Activated CD4-positive, alpha-beta T cell treated with anti-CD3 and anti-CD28 coated beads, Interleukin-2, amount 10 ng/mL, durations not matched to agents 24 days and 14 days (primary cell): ENCODE measurements around the gene LRRK1. TPM values are rescaled to one million over a fixed set of nuclear protein-coding genes. Genes with fewer than 3 reads are reported as not detected.
A peak's percentile ranks its signal among the peaks of the same experiment; 100 is the strongest.

Experiments used
- DNase-seq: peaks from one replicate; pipeline ENCODE4 v3.0.0; 2022
- H3K27ac Mint-ChIP-seq: one replicate; pipeline ENCODE4 v1.8.0; 2022; ENCODE audit warnings: mild to moderate bottlenecking, mixed read lengths
- H3K27me3 Mint-ChIP-seq: one replicate; pipeline ENCODE4 v1.8.0; 2022; ENCODE audit warnings: mixed read lengths
- H3K36me3 Mint-ChIP-seq: one replicate; pipeline ENCODE4 v1.8.0; 2022; ENCODE audit warnings: low read depth, mild to moderate bottlenecking, mixed read lengths
- H3K4me1 Mint-ChIP-seq: one replicate; pipeline ENCODE4 v1.8.0; 2021; ENCODE audit warnings: mixed read lengths
- H3K4me3 Mint-ChIP-seq: one replicate; pipeline ENCODE4 v1.8.0; 2022; ENCODE audit warnings: mild to moderate bottlenecking, moderate library complexity, mixed read lengths
- H3K9me3 Mint-ChIP-seq: one replicate; pipeline ENCODE4 v1.8.0; 2021; ENCODE audit warnings: mixed read lengths
- intact Hi-C: fragments of 100-400 bp; cut with micrococcal nuclease; formaldehyde crosslinking; loops from one replicate; pipeline ENCODE4 v1.15.1; 2023
- total RNA-seq: library from RNA; stranded (reverse); gene quantifications from 2 replicates; pipeline ENCODE4 v1.2.3, GENCODE V29; 2022

LRRK1 gene
- total RNA-seq, 1 donor from 2014 or later = 2.1 TPM

DNA sequence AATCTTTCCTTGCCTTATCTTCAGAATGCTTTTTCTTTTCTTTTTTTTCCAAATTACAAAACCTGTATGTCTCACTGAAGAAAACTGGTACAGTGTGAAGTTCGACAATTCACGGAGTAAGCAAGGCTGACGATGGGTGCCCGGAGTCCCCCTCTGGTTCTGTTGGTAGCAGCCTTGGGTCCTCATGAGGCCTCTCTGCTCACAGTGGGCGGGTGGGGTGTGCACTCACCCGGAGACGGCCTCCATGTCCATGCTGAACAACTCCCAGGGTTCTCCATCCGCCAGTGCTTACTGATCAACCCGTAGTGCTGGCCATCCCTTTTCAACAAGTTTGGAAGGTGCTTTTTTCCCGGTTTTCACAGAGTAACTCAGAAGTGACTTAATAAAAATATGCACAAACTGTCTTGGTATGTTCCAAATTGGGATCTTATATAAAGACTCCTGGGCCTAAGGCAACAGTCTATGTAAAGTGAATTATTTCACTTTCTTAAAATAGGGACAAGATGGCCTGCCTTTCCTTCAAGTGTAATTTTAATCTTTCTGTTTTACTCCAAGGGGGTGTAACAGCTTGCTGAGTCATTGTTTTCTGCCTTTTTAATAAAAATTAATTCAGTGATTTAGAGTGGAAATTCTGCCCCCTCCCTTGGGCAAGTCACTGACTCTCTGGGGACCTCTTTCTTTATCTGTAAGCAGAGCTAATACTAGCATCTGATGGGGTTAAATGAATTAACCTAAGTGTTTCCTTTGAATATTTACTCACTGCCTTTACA, 23.7 kb downstream of the LRRK1 start:
- no peaks in the 10 kb centered on the region for H3K36me3 Mint-ChIP-seq
- peaks cover 3% of the 10 kb centered on the region for H3K27me3 Mint-ChIP-seq
- H3K9me3 Mint-ChIP-seq = no peaks in the 10 kb centered on the region
- no peak for DNase-seq
- intact Hi-C loops = no loop called here
- H3K4me3 Mint-ChIP-seq = no peak overlapping the region
- no peaks in the 10 kb centered on the region for H3K4me1 Mint-ChIP-seq
- no peak overlapping the region for H3K27ac Mint-ChIP-seq

DNA sequence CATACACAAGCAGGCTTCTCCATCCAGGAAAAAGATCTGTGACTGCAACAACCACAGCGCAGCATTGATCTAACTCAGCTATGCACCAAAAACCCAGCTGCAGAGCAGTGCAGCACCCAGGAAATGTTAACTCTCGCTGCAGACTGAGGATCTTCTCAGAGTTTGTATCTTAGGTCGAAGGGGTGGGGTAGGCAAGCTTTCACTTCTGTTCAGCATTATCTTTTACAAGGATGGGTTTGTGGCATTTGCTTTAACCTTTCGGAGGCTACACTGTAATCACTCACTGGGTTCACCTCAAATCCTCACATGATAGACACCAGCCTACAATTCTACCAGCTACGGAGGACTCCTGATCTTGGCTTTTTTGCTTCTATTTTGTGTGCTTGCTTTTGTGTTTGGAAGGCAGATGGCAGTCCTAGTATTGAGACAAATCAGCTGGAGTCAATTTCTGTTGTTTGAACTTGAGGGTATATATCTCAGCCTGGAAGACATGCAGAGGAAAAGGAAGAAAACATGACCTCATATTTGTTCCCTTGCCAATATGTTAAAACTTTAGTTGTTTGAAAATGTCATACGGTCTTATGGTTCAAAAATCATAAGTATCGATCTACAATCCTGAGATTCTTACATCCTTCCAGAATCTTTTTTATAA, 25.2 kb downstream of the LRRK1 start:
- no peaks in the 10 kb centered on the region for H3K4me1 Mint-ChIP-seq
- intact Hi-C loops = no loop called here
- H3K4me3 Mint-ChIP-seq = no peak overlapping the region
- DNase-seq = no peak
- H3K9me3 Mint-ChIP-seq = no peaks in the 10 kb centered on the region
- no peaks in the 10 kb centered on the region for H3K36me3 Mint-ChIP-seq
- no peak overlapping the region for H3K27ac Mint-ChIP-seq
- peaks cover 11% of the 10 kb centered on the region for H3K27me3 Mint-ChIP-seq

DNA sequence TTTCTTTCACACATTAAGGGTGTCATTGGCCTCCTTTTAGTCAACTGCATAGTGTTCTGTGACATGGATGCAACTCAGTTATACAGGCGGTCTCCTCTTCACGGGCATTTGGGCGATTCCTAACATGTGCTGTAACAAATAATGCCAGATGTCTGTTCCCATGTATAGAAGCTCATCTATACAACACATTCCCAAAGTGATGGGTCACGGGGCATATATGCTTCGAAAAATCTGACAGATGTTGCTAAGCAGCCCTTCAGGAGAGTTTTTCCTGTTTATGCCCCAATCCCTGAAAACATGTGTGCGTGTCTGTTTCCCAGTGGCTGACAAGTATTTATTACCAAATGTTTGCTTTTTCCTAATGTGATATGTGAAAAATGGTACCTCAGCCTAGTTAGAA, 25.8 kb downstream of the LRRK1 start:
- intact Hi-C loops = no loop called here

GRCh38 chr15:100947760-100948429, 28.7 kb downstream of the LRRK1 start:
- DNase-seq = no peak
- no peaks in the 10 kb centered on the region for H3K9me3 Mint-ChIP-seq
- no peaks in the 10 kb centered on the region for H3K4me1 Mint-ChIP-seq
- no peak overlapping the region for H3K27ac Mint-ChIP-seq
- intact Hi-C loops = no loop called here
- peaks cover 15% of the 10 kb centered on the region for H3K27me3 Mint-ChIP-seq
- no peak overlapping the region for H3K4me3 Mint-ChIP-seq
- H3K36me3 Mint-ChIP-seq = no peaks in the 10 kb centered on the region

More for the DNA sequence above, 25.8 kb downstream of the LRRK1 start:
- Mint-ChIP-seq H3K27me3 (peaks cover 15% of the 10 kb centered on the region), H3K4me3 (no peak overlapping the region), H3K4me1 (no peaks in the 10 kb centered on the region), H3K27ac (no peak overlapping the region), H3K36me3 (no peaks in the 10 kb centered on the region), H3K9me3 (no peaks in the 10 kb centered on the region)
- no peak for DNase-seq

GRCh38 chr15:100948430-100948762, 29.2 kb downstream of the LRRK1 start:
- H3K9me3 Mint-ChIP-seq = no peaks in the 10 kb centered on the region
- no peak for DNase-seq
- H3K4me3 Mint-ChIP-seq = no peak overlapping the region
- no peak overlapping the region for H3K27ac Mint-ChIP-seq
- H3K36me3 Mint-ChIP-seq = no peaks in the 10 kb centered on the region
- peaks cover 15% of the 10 kb centered on the region for H3K27me3 Mint-ChIP-seq
- intact Hi-C loops = no loop called here
- no peaks in the 10 kb centered on the region for H3K4me1 Mint-ChIP-seq

DNA sequence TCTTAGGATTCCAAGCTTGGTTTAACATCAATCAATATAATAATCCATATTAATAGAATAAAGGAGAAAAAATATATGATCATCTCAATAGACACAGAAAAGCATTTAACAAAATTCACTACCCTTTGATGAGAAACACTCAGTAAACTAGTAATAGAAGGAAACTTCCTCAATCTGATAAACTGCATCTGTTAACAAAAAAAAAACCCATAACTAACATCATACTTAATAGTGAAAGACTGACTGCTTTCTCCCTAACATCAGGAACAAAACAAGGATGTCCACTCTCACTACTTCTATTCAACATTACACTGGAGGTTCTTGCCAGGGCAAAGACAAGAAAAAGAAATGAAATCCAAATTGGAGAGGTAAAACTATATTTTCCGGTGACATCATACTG, 30.5 kb downstream of the LRRK1 start:
- Mint-ChIP-seq H3K4me1 (no peaks in the 10 kb centered on the region), H3K27ac (no peak overlapping the region), H3K9me3 (no peaks in the 10 kb centered on the region), H3K36me3 (no peaks in the 10 kb centered on the region), H3K27me3 (peaks cover 18% of the 10 kb centered on the region), H3K4me3 (no peak overlapping the region)
- no peak for DNase-seq
- intact Hi-C loops = no loop called here

DNA sequence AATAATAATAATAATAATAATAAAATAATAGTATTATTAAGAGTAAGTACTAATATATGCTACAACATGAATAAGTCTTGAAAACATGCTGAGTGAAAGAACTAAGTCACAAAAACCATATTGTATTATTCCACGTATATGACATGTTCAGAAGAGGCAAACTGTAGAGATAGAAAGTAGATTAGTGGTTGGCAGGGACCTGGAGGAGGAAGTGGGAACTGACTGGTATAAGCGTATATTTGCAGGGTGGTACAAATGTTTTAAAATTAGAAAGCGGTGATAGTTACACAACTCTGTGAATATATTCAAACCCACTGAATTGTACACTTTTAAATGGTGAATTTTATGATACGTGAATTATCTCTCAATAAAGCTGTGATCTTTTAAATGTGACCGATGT, 32.8 kb downstream of the LRRK1 start:
- H3K27me3 Mint-ChIP-seq = peaks cover 36% of the 10 kb centered on the region
- no peak for DNase-seq
- no peaks in the 10 kb centered on the region for H3K4me1 Mint-ChIP-seq
- no peak overlapping the region for H3K4me3 Mint-ChIP-seq
- H3K36me3 Mint-ChIP-seq = no peaks in the 10 kb centered on the region
- H3K27ac Mint-ChIP-seq = no peak overlapping the region
- H3K9me3 Mint-ChIP-seq = no peaks in the 10 kb centered on the region
- intact Hi-C loops = no loop called here

DNA sequence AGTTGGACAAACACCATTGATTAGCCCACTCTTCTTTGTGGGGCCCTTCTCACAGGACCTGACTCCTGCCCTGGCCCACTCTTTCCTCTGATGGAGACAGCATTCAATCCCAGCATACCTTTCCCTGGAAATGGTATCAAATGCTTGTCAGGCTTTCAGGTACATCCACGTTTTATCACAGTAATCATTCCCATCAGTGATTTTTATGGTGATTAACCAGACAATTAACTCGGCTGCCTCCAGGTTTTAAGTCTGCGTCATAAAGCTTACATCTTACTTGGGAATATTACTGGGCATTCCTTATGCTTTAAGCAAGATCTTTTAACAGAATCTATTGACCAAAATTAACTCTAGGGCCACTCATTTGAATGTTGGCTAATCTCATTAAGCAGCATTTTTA, 33.4 kb downstream of the LRRK1 start:
- no peaks in the 10 kb centered on the region for H3K9me3 Mint-ChIP-seq
- intact Hi-C loops = no loop called here
- no peaks in the 10 kb centered on the region for H3K4me1 Mint-ChIP-seq
- H3K27ac Mint-ChIP-seq = no peak overlapping the region
- no peak overlapping the region for H3K4me3 Mint-ChIP-seq
- H3K36me3 Mint-ChIP-seq = no peaks in the 10 kb centered on the region
- no peak for DNase-seq
- H3K27me3 Mint-ChIP-seq = peaks cover 34% of the 10 kb centered on the region

- no peaks in the 10 kb centered on the region for H3K4me1 Mint-ChIP-seq
Observed at GRCh38 chr15:100958326-100959065, 39.3 kb downstream of the LRRK1 start.

GRCh38 chr15:100959066-100960050, 40.2 kb downstream of the LRRK1 start:
- Mint-ChIP-seq H3K27me3 (peaks cover 32% of the 10 kb centered on the region), H3K9me3 (no peaks in the 10 kb centered on the region), H3K4me3 (no peak overlapping the region), H3K4me1 (no peaks in the 10 kb centered on the region), H3K27ac (no peak overlapping the region), H3K36me3 (no peaks in the 10 kb centered on the region)
- DNase-seq = no peak
- intact Hi-C loops = no loop called here

More at GRCh38 chr15:100958326-100959065, 39.3 kb downstream of the LRRK1 start:
- Mint-ChIP-seq H3K4me3 (no peak overlapping the region), H3K36me3 (no peaks in the 10 kb centered on the region), H3K27me3 (peaks cover 34% of the 10 kb centered on the region), H3K9me3 (no peaks in the 10 kb centered on the region), H3K27ac (no peak overlapping the region)
- intact Hi-C loops = no loop called here
- DNase-seq = no peak

GRCh38 chr15:100966997-100967396, 47.8 kb downstream of the LRRK1 start:
- no peak overlapping the region for H3K27ac Mint-ChIP-seq
- intact Hi-C loops = no loop called here
- H3K9me3 Mint-ChIP-seq = no peaks in the 10 kb centered on the region
- H3K27me3 Mint-ChIP-seq = peaks cover 40% of the 10 kb centered on the region
- H3K4me1 Mint-ChIP-seq = no peaks in the 10 kb centered on the region
- peak; percentile 32 for DNase-seq
- no peak overlapping the region for H3K4me3 Mint-ChIP-seq
- H3K36me3 Mint-ChIP-seq = no peaks in the 10 kb centered on the region

DNA sequence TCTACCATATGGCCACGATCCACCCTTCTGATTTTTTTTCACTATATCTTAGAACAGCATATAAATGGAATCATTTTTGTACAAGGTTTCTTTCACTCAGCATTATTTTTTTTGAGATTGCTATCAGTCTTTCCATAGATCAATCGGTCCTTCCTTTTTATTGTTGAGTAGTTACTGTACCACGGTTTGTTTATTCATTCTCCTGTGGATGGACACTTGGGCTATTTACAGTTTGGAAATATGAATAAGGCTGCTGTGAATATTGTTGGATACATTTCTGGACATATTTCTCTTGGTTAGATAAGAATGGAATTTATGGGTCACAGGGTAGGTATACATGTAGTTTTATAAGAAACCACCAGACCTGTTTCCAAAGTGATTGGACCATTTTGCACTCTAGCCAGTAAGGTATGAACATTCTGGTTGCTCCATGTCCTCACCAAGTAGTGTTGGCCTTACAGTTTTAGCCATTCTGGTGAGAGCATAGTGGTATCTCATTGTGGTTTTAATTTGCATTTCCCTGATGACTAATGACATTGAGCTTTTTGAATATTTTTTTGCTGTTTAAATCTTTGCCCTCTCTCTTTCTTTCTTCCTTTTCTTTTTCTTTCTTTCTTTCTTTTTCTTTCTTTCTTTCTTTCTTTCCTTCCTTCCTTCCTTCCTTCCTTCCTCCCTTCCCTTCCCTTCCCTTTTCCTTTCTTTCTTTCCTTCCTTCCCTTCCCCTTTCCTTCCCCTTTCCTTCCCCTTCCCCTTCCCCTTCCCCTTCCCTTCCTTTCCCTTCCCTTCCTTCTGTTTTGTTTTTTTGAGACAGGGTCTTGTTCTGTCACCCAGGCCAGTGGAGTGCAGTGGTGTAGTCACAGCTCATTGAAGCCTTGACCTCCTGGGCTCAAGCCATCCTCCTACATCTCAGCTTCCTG, 49.2 kb downstream of the LRRK1 start:
- peaks cover 47% of the 10 kb centered on the region for H3K27me3 Mint-ChIP-seq
- DNase-seq = no peak
- H3K36me3 Mint-ChIP-seq = no peaks in the 10 kb centered on the region
- H3K4me1 Mint-ChIP-seq = no peaks in the 10 kb centered on the region
- intact Hi-C loops = no loop called here
- no peak overlapping the region for H3K27ac Mint-ChIP-seq
- no peak overlapping the region for H3K4me3 Mint-ChIP-seq
- no peaks in the 10 kb centered on the region for H3K9me3 Mint-ChIP-seq
